GM11168 (cell line): ENCODE measurements around the gene SLC41A1.

Source experiments
- in situ Hi-C: fragments of 300-500 bp; cut with MboI; formaldehyde crosslinking; loops from one replicate; pipeline ENCODE4 v1.12.0; 2022; ENCODE audit warnings: low sequenced_read_pairs; ENCODE audit not compliant: unreplicated experiment

SLC41A1 gene

DNA sequence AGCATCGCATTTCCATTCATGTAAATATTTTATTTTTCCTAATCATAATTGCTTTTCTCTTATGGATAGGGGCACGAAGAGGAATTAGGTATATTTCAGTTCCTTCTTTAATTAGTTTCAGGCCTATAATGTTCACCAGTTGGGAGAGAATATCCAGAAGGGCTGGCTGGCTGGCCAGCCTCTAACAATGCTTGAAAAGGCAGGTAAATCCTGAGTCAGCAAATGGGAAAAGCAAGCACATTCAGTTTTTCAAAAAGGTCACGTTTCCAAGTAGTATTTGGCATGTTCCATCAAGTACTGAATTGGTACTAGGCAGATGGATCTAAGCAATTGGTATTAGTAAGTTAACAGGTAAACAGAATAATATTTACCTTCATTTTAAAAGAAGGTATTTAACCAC, 45.8 kb downstream of the SLC41A1 start:
- in situ Hi-C loops = no loop called here

DNA sequence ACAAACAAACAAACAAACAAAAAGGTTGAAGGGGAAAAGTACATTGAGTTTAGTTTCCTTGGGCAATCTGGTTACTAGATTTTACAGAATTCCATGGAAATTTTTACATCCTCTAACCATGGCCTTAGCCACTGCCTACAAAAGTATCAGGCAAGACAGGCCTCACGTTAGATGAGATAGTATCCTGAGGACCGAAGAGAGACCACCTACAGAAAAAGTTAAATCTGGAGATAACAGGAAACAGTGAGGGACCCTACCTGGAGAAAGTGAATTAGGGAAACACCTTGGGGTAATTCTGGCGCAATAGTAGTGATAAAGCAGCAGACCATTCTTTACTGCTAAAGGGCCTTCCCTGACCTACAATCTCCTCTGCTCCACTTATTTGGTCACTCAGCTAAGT, 46.4 kb downstream of the SLC41A1 start:
- in situ Hi-C loops = no loop called here

DNA sequence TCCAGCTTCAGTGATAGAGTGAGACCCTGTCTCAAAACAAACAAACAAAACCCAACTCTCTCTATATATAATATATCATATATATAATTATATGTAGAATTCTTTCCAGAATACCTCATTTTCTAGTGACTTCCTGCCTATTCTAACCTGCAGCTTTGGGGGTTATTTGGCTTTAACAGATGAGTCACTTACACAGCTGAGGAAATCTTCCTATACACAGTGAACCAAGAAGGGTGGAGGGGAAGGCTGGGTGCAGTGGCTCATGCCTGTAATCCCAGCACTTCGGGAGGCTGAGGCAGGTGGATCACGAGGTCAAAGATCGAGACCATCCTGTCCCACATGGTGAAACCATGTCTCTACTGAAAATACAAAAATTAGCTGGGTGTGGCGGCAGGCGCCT, 47.0 kb downstream of the SLC41A1 start:
- in situ Hi-C loops = no loop called here

DNA sequence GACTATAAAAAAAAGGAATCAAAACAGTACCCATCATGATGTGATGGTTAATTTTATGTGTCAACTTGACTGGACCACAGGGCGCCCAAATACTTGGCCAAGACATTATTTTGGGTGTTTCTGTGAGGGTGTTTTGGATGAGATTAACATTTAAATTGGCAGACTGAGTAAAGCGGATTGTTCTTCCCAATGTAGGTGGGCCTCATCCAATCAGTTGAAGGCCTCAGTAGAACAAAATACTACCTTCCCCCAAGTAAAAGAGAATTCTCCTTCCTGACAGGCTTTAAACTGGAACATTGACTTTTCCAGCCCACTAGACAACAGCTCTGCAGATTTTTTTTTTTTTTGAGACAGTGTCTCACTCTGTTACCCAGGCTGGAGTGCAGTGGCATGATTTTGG, 48.4 kb downstream of the SLC41A1 start:
- in situ Hi-C loops = no loop called here

DNA sequence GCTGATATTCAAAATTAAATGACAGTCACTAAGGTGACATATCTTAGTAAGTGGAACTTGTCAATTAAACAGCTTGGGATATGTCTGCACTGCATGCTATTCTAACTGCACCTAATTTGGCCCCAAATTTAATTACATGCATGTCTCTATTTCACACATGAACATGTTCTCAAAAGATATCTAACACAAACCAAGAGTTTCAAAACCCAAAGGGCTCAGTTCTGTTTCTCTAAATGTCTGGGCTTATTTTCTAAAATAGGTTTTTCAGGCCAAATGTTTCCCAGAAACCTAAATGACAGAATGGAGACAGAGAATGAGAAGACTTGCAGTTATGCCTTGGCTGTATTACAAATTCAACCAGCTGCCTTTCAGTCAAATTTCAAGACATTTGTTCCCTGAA, 49.0 kb downstream of the SLC41A1 start:
- in situ Hi-C loops = no loop called here

DNA sequence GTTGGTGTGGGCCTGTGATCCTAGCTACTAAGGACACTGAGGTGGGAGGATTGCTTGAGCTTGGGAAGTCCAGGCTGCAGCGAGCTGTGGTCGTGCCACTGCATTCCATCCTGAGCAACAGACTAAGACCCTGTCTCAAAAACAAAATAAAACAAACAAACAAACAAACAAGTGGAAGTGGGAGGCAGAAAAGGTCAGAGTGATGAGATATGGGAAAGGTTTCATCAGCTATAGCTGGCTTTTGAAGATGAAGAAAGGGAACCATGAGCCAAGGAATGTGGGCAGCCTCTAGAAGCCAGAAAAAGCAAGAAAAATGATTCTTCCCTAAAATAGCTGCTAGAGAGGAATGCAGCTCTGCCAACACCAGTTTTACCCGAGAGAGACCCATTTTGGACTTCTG, 52.4 kb downstream of the SLC41A1 start:
- in situ Hi-C loops = no loop called here

DNA sequence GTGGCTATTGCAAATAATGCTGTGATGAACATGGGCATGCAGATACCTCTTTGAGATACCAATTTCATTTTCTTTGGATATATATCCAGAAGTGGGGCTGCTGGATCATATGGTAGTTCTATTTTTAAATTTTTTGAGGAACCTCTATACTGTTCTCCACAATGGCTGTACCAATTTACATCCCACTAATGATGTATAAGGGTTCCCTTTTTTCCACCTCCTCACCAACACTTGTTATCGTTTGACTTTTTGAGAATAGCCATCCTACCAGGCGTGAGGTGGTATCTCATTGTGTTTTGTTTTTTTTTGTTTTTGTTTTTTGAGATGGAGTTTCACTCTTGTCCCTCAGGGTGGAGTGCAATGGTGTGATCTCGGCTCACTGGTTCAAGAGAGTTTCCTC, 56.4 kb downstream of the SLC41A1 start:
- in situ Hi-C loops = no loop called here

DNA sequence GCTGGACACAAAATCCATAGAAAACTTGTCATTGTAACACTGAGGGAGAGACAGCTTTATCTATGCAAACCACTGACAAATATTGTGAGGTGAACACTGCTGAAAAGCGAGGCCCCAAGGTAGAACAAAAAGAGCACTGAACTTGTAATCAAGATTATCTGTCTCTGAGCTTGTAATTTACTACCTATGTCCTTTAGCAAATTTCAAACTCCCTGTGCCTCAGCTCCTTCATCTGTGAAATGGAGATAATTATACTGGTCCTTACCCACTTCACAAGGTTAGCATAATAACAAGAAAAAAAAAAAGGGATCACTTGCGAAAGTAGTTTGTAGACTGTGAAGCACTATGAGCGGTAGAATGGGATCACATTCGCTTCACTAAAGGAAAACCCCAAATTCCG, 58.1 kb downstream of the SLC41A1 start:
- in situ Hi-C loops = no loop called here

DNA sequence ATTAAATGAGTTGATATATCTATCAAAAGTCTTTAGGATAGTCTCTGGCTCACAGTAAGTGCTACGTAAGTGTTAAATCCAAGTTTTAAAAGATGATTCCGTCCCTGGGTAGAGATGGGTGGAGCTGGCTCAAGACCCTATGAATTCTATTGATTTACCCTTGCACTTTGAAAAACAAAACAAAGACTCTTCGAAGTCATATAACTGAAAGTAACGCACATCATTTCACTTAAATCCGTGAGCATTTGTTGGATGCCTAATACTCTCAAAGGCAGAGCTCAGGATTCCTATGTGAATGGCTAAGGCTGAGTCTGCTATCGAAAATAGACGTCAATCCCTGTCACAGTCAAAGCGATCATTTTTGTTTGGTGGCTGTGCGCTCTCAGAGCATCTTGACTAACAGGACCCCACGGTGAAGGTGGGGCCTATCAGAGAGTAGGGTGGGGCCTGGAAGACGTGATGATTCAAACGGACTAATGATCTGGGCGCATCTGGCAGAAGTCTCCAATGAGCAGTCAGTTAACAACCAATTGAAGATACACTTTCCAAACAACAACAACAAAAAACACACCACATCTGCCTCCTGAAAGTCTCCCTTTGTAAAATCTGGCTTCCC, 61.9 kb downstream of the SLC41A1 start:
- in situ Hi-C loops = no loop called here

DNA sequence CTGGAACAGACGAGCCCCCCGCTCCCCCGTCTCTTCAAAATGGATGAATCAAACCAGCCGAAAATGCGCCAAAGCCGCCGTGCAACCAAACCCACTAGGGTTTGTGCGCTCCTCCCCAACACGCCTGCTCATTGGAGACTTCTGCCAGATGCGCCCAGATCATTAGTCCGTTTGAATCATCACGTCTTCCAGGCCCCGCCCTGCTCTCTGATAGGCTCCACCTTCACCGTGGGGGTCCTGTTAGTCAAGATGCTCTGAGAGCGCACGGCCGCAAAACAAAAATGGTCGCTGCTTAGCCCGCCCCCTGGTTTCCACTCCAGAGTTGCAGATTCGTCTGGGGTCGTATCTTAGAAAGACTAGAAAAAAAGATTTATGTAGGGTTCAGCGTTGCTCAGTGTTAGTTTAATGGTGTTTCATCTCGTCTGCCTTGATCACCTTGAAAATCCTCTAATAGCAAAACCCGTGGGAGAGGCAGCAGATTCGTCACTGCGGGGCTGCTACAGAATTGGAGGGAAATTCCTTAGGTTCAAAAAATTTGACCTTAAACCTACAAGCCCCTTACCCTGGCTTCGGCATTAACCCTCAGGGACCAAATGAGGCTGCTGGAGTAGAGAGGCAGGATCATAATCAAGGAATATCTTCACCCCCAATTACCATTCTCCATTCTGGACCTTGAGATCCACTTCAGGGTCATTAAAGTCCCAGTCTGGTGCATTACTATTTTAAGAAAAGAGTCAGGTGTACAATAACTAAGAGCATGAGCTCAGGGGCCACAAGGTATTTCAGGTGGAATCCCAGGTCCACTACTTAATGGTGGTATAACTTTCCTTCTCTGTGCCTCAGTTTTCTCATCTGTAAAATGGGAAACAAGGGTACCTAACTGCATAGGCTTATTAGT, 62.6 kb downstream of the SLC41A1 start, which contains the start of gene NUCKS1:
Gene NUCKS1, minus strand, starts transcription at position 45 of the 898 bp plus-strand sequence. CDS start 209 bp downstream, outside the sequence.
- in situ Hi-C loops = no loop called here

DNA sequence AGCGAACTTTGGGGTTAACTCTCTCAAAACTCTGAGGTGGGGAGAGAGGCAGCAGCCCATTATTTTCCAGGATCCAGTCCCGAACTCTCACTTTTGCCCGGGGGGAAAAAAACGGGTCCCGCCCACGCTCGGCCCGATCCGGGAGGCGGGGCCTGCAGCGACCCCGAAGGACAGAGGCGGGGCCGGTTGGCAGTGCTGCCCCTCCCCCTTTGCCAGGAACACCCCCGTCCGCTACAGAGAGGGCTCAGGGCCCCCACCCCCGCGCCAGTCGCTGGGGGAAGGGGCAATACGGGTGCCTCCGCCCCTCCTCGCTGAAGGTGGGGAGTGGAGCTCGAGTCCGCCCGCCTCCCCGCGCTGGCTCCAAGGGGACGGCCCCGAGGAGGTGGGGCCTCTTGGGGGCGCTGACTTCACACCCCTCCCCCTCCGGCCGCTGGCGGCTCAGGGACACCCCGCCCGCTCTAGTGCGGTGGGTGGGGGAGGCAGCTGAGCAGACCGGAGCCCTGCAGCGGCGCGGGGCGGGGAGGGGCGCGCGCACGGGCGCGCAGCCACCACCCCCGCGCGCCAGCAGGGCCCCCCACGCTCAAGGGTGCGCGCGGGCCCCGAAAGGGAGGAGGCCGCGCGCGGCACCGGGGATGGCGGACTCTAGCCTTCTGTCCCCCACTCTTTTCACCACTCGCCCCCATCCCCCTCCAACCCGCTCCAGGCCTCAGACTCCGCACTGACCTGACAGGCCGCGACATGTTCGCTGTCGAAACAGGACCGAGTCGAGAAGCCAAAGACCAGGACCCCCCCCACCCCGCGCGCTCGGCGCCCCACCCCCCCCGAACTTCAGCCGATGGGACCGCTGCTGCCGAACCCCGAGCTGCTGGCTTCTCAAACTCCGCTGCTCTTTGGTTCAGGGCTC, 63.5 kb downstream of the SLC41A1 start:
- in situ Hi-C loops = no loop called here

DNA sequence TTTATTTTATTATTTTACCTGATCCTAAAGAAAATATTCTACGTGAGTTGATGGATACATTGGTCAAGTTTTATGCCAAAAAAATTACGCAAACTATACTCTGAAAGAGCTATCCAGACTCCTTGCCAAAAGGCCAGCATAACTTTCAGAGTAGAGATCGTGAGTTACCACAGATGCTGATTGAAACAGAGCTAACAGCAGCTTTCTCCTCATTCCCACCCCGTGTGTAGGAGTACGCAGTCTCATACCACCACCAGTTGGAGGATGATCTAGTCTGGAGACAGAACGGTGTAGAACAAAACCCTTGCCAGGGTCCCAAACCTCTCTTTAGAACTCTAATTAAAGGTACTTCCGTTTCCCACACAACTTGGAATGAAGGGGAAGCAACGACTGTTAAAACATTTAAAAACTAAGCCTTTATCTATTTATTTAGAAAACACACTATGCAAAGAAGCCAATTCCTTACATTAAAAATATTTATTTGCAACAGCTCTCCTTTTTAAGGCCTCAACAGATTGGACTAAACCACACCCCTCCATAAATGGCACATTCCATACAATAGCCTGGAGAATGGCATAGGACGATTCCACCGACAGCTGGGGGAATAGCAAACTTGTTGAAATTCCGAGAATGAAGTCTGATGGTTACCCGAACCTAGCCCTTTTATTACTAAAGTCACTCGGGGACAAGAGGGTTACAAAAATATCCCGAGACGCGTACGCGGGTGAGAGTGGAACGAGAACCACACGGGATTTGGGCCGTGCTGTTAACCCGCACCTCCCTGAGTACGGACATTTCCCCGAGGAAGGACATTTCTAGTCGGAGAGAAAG, 64.4 kb downstream of the SLC41A1 start:
- in situ Hi-C loops = no loop called here

DNA sequence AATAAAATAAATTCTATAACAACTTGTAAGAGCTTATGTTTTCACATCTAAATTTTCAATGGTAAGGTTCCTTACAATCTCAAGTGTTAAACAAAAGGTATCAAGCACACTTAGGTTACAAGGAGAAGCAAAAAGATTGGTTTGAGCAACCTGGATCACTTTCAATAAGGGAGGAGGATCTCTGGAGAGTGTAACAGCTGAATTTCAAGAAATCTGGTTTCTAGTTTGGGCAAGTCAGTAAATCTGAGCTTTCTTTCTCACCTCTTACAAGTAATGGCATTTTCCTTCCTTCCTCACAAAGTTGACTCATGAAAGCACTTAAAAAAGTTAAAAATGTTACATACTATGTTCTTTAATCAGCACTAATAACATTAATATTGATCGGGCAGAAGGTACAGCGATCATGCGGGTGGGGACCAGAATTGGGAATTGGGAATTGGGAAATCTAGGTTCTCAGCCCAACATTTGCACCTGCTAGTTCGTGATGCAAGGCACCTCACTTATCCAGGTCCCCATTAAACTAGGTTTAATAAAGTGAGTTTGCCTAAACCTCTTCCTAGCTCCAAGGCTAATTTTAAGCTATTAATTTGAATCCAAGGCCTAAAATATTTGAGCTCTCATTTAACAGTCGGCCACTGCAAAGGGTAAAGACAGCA, 66.1 kb downstream of the SLC41A1 start:
- in situ Hi-C loops = no loop called here

DNA sequence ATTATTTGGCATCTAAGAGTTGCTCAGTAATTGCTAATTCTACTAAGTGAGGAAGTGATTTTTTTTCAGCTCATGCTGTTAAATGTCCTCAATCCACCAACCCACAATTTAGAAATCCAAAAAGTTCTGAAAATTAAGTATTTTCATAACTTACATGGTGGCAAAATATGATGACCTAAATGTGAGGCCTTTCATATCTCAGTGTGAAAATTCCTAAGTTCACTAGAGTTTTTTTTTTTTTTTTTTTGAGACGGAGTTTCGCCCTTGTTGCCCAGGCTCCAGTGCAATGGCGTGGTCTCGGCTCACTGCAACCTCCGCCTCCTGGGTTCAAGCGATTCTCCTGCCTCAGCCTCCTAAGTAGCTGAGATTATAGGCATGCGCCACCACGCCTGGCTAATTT, 68.6 kb downstream of the SLC41A1 start:
- in situ Hi-C loops = no loop called here

DNA sequence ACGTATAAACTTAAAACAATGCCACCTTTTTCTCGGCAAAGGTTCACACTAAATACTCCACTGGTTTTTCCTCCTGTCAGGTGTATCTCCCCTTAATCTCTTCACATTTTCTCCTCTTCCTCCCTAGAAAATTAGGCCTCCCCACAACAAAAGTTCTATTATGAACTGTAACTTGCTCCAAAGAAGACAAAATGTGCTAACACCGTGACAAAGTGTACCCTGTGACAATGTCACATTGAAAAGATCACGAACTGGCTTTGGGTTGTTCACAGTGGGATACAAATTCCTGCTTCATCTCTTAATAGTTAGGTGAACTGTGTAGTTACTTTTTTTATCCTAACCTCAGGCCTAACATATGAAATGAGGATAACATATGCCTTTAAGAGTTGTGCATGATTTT, 69.0 kb downstream of the SLC41A1 start:
- in situ Hi-C loops = no loop called here

DNA sequence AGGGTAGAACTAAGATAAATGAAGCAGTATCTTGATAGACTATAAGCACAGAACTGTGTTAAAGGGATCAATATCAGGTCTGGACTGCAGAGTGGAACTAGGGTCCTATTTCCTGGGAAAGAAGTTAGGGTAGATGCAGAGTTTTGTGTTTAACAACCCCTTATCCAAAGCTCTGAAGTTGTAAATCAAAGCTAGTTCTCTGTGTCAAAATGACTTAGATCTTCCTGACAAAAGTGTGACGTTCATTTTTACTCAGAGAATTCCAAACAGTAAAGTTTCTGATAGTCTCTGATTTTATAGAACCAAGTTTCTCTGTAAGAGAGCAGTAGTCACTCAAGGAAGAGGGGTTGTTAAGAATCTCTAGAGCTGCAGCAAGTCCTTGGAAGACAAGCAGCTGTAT, 71.3 kb downstream of the SLC41A1 start:
- in situ Hi-C loops = no loop called here

DNA sequence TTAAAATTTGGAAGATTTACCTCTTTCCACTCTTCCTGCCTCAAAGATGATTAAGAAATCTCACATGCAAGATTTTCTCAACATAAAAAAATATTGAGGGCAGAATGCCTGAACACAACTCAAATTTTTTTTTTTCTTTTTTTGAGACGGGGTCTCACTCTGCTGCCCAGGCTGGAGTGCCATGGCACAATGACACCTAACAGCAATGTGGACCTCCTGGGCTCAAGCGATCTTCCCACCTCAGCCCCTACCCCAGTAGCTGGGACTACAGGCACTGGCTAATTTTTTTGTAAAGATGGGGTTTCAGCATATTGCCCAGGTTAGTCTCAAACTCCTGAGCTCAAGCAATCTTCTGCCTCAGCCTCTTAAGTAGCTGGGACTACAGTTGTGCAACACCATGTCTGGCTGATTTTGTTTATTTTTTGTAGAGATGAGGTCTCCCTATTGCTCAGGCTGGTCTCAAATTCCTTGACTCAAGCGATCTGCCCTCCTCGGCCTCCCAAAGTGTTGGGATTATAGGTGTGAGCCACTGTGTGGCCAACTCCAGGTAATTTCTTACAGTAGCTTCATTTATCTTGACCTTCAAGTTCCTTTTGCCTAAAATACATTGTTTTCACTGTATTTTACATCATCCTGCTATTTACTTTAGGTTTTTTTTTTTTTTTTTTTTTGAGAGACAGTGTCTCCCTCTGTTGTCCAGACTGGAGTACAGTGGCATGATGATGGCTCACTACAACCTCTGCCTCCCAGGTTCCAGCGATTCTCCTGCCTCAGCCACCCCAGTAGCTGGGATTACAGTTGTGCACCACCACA, 73.4 kb downstream of the SLC41A1 start:
- in situ Hi-C loops = no loop called here
